GM12878 (cell line): ENCODE results near the gene TGM6. TPM values are rescaled to one million over a fixed set of nuclear protein-coding genes. Genes with fewer than 3 reads are reported as not detected.

Experiments
- ATAC-seq: fragments of 200-7000 bp; cut with Tn5 transposase; 3 replicates; pipeline ENCODE4 v1.9.1; 2020; ENCODE audit warnings: mild to moderate bottlenecking, moderate library complexity
- BruUV-seq: library from RNA; stranded (reverse); fragments of 400-500 nt; replicated peaks from 2 replicates; lab custom pipeline; 2021; lab: Mats Ljungman, UMichigan
- CTCF ChIA-PET: fragments of 300-600 bp; sonication (Branson Sonifier 250); formaldehyde crosslinking; extraction: SDS; loops from one replicate; lab custom pipeline; 2021; ENCODE audit warnings: inconsistent platforms; lab: Yijun Ruan, JAX
- POLR2A ChIA-PET: fragments of 350-600 bp; formaldehyde crosslinking; extraction: SDS; loops from one replicate; lab custom pipeline; 2021; ENCODE audit warnings: inconsistent platforms; lab: Charles Lee
- RAD21 ChIA-PET: fragments of 300-600 bp; sonication (Branson Sonifier 250); formaldehyde crosslinking; loops from one replicate; lab custom pipeline; 2023; ENCODE audit warnings: antibody characterized with exemption; ENCODE audit not compliant: unreplicated experiment; lab: Charles Lee
- SMC1A ChIA-PET: fragments of 300-600 bp; sonication (Branson Sonifier 250); formaldehyde crosslinking; loops from one replicate; lab custom pipeline; 2023; ENCODE audit not compliant: unreplicated experiment, uncharacterized antibody; lab: Charles Lee
- DNase-seq: peaks from one replicate; pipeline ENCODE4 v3.0.0-alpha.2; 2011; ENCODE audit warnings: low read depth, low spot score
- FAIRE-seq: peaks from 3 replicates; lab custom pipeline; 2011; peaks lifted over from hg19 to GRCh38; lab: Jason Lieb, UNC
- H2AFZ ChIP-seq: 2 replicates; pipeline ENCODE4 v1.6.0; 2011; ENCODE audit warnings: low read depth, low read length, control low read depth; ENCODE audit not compliant: control insufficient read depth
- H3K27ac ChIP-seq: 2 replicates; pipeline ENCODE4 v1.5.1; 2011; ENCODE audit warnings: control low read depth; ENCODE audit not compliant: control insufficient read depth, insufficient read depth
- H3K27me3 ChIP-seq, 2 experiments: replicated peaks in 1 of 2; 2 replicates each; pipeline versions ENCODE4 v1.6.0 to v1.6.1; 2011; ENCODE audit warnings: low read length in 1 of 2; ENCODE audit not compliant: control insufficient read depth in 2 of 2, insufficient read depth in 2 of 2
- H3K36me3 ChIP-seq, 2 experiments: 2 replicates each; pipeline ENCODE4 v1.5.1; 2011; ENCODE audit warnings: low read length in 1 of 2; ENCODE audit not compliant: control insufficient read depth in 2 of 2, insufficient read depth in 2 of 2
- H3K4me1 ChIP-seq: 2 replicates; pipeline ENCODE4 v1.6.1; 2011; ENCODE audit warnings: mild to moderate bottlenecking, low read length, moderate library complexity, mixed read lengths; ENCODE audit not compliant: control insufficient read depth, insufficient read depth
- H3K4me2 ChIP-seq: 2 replicates; pipeline ENCODE4 v1.6.0; 2011; ENCODE audit warnings: control low read depth; ENCODE audit not compliant: control insufficient read depth, insufficient read depth
- H3K4me3 ChIP-seq: fragments of 200-600 bp; sonication (generic); 2 replicates; pipeline ENCODE4 v1.5.1; 2016
- H3K79me2 ChIP-seq: 2 replicates; pipeline ENCODE4 v1.6.0; 2011; ENCODE audit warnings: low read length; ENCODE audit not compliant: control insufficient read depth, insufficient read depth
- H3K9ac ChIP-seq: 2 replicates; pipeline ENCODE4 v1.8.0; 2011; ENCODE audit warnings: low read length, control low read depth, mixed read lengths; ENCODE audit not compliant: control insufficient read depth, insufficient read depth
- H3K9me3 ChIP-seq: replicated peaks from 3 replicates; pipeline ENCODE4 v1.5.1; 2011; ENCODE audit warnings: mild to moderate bottlenecking, low read length; ENCODE audit not compliant: control insufficient read depth, insufficient read depth
- H4K20me1 ChIP-seq: 2 replicates; pipeline ENCODE4 v1.6.0; 2011; ENCODE audit not compliant: control insufficient read depth, insufficient read depth
- BCL3 ChIP-seq: IDR thresholded peaks from 2 replicates; pipeline ENCODE4 v1.6.1; 2011; ENCODE audit warnings: borderline replicate concordance, low read depth, mild to moderate bottlenecking, moderate library complexity, low read length; ENCODE audit not compliant: insufficient read depth, poor library complexity, severe bottlenecking
- CBX3 ChIP-seq: fragments of 200-600 bp; sonication (generic); IDR thresholded peaks from 2 replicates; pipeline ENCODE4 v1.6.1; 2016; ENCODE audit warnings: low read depth, borderline replicate concordance
- CHD4 ChIP-seq: fragments of 200-600 bp; sonication (generic); IDR thresholded peaks from 2 replicates; pipeline ENCODE4 v1.6.1; 2016; ENCODE audit warnings: mild to moderate bottlenecking
- LARP7 ChIP-seq: fragments of 450-650 bp; IDR thresholded peaks from 2 replicates; pipeline ENCODE4 v1.6.1; 2017; ENCODE audit warnings: mild to moderate bottlenecking
- MYB ChIP-seq: fragments of 150-350 bp; IDR thresholded peaks from 2 replicates; pipeline ENCODE4 v1.6.1; 2014; ENCODE audit warnings: mild to moderate bottlenecking, low read depth, low read length, borderline replicate concordance
- NR2F1 ChIP-seq: fragments of 450-650 bp; conservative IDR thresholded peaks from 2 replicates; pipeline ENCODE4 v1.6.1; 2017; ENCODE audit warnings: mild to moderate bottlenecking
- SP1 ChIP-seq: IDR thresholded peaks from one replicate; pipeline ENCODE4 v1.6.1; 2011; ENCODE audit warnings: low read depth, low read length
- YBX1 ChIP-seq: fragments of 450-650 bp; IDR thresholded peaks from 2 replicates; pipeline ENCODE4 v1.6.1; 2016; ENCODE audit warnings: antibody characterized with exemption
- YY1 ChIP-seq: IDR thresholded peaks from 2 replicates; pipeline ENCODE4 v1.6.1; 2011; ENCODE audit warnings: low read depth, mild to moderate bottlenecking, low read length
- ZNF24 ChIP-seq: fragments of 450-650 bp; IDR thresholded peaks from 2 replicates; pipeline ENCODE4 v1.6.1; 2017; ENCODE audit warnings: antibody characterized with exemption, mild to moderate bottlenecking
- ZNF592 ChIP-seq: fragments of 450-650 bp; IDR thresholded peaks from 2 replicates; pipeline ENCODE4 v1.6.1; 2017; ENCODE audit warnings: mild to moderate bottlenecking, moderate library complexity
- ZNF622 ChIP-seq: fragments of 450-650 bp; IDR thresholded peaks from 2 replicates; pipeline ENCODE4 v1.6.1; 2017; ENCODE audit warnings: mild to moderate bottlenecking, inconsistent platforms
- WGBS: methylation state at CpG from one replicate; pipeline ENCODE4 v1.1.6; 2016; ENCODE audit warnings: low lambda C conversion rate; ENCODE audit not compliant: insufficient replicate concordance, insufficient coverage; ENCODE audit errors: missing lambda C conversion rate; 5-methylcytosine and 5-hydroxymethylcytosine counted together
- in situ Hi-C: fragments of 300-500 bp; cut with MboI; formaldehyde crosslinking; loops from 9 replicates; pipeline ENCODE4 v1.14.3; 2018; ENCODE audit warnings: mixed read lengths
- intact Hi-C: fragments of 100-400 bp; cut with micrococcal nuclease; formaldehyde crosslinking; loops from one replicate; pipeline ENCODE4 v1.14.2; 2022; ENCODE audit not compliant: unreplicated experiment
- polyA plus RNA-seq, 11 experiments: library from polyadenylated mRNA; depleted of rRNA in 4 of 11; unstranded in 6 of 11; stranded (reverse) in 5 of 11; fragments of >200 nt; fragmentation: Nextera tagmentation in 4 of 11; fragmentation: Illumina TruSeq in 1 of 11; extraction: Ambion mirVana in 4 of 11; extraction: Trizol in 1 of 11; gene quantifications; 1 replicate in 1 of 11; 2 replicates in 10 of 11; pipeline versions ENCODE4 v1.2.1 to v1.2.3, GENCODE V29; 2011 to 2016; ENCODE audit warnings: inconsistent platforms in 2 of 11, missing spikeins in 2 of 11, low read depth in 1 of 11
- total RNA-seq, 4 experiments: library from RNA; depleted of rRNA in 3 of 4; stranded (reverse); fragments of >200 nt in 3 of 4; fragmentation: Illumina TruSeq in 1 of 4; extraction: Trizol in 1 of 4; gene quantifications; 2 replicates each; pipeline versions ENCODE4 v1.2.1 to v1.2.3, GENCODE V29; 2013 to 2021

Gene TGM6
- total and polyA plus RNA-seq, 10 of the 15 experiments (the other 5 are each of a cell fraction or from before 2014, with no cell fraction given): not detected

- no peak for TF ChIP-seq BCL3
- TF ChIP-seq NR2F1: no peak
- no peak for TF ChIP-seq CBX3
- no peak for TF ChIP-seq CHD4
- TF ChIP-seq YY1: no peak
- no peak for TF ChIP-seq MYB
- no peak for TF ChIP-seq ZNF24
Measured at GRCh38 chr20:2395136-2395535, 14.4 kb downstream of the TGM6 start (continued).

GRCh38 chr20:2396241-2396814 is 15.6 kb downstream of the TGM6 start:
- peaks cover 0 to 2% of the 10 kb centered on the region in 2 experiments; a peak in 1 of 4 replicates for H3K27me3 ChIP-seq
- no peak overlapping the region for H3K27ac ChIP-seq
- no peaks in the 10 kb centered on the region for H4K20me1 ChIP-seq
- peaks cover 2% of the 10 kb centered on the region; the same call in 1 of the 2 replicates for H3K4me1 ChIP-seq
- intact Hi-C loops: no loop called here
- ChIA-PET RAD21 (no interaction called here), SMC1A (interaction anchor here (0.7 kb wide), 2 partner anchors 46 to 1191 kb away, joined by 3 read pairs; no protein-coding TSS in a partner anchor)
- no peaks in the 10 kb centered on the region for H3K79me2 ChIP-seq
- H3K9me3 ChIP-seq: no peaks in the 10 kb centered on the region
- in situ Hi-C loops: no loop called here
- H3K9ac ChIP-seq: no peak overlapping the region
- DNase-seq (no peak), ATAC-seq (no peak)
- WGBS: 41% methylated on average over 14 of the region's 14 CpGs
- no TSS peak for BruUV-seq
- no peak overlapping the region for H2AFZ ChIP-seq
- no peak overlapping the region for H3K4me3 ChIP-seq
- TF ChIP-seq LARP7: no peak
- TF ChIP-seq YBX1: no peak
- no peak for TF ChIP-seq SP1
- TF ChIP-seq ZNF592: no peak
- no peak for TF ChIP-seq ZNF622
- TF ChIP-seq, all 136 proteins: peak for 0
- H3K36me3 ChIP-seq: no peaks in the 10 kb centered on the region
- CTCF ChIA-PET: no interaction called here
- no peak overlapping the region for H3K4me2 ChIP-seq
- POLR2A ChIA-PET: no interaction called here
- no peak for FAIRE-seq
